ENCODE measurements around the gene C19orf33. TPM values are rescaled to one million over a fixed set of nuclear protein-coding genes. Genes with fewer than 3 reads are reported as not detected.

The C19orf33 gene
- total and polyA plus RNA-seq, 4 experiments from 2014 or later, result not detected

GRCh38 chr19:38310986-38311385, 6.9 kb downstream of the C19orf33 start:
- ChIA-PET POLR2A (ENCODE audit: partially characterized antibody) (no interaction called here), CTCF (ENCODE audit: partially characterized antibody) (no interaction called here)
- Mint-ChIP-seq H3K9me3 (no peaks in the 10 kb centered on the region), H3K36me3 (peaks cover 11 to 25% of the 10 kb centered on the region in 2 donors), H3K27ac (peak overlapping the region in 1 of 7 donors; percentile 70), H3K4me1 (peaks cover 7 to 20% (median 17%) of the 10 kb centered on the region in 4 donors), H3K4me3 (no peak overlapping the region), H3K27me3 (no peaks in the 10 kb centered on the region)
- Histone ChIP-seq H3K4me3 (ENCODE audit: low read length in 2 of 2) (no peak overlapping the region), H3K27me3 (ENCODE audit: insufficient read depth, low read length) (no peaks in the 10 kb centered on the region), H3K27ac (ENCODE audit: low read depth, low read length) (no peak overlapping the region), H3K36me3 (ENCODE audit: insufficient read depth, low read length) (peaks cover 11% of the 10 kb centered on the region), H3K9me3 (ENCODE audit: control insufficient read depth in 1 of 2, low read length in 2 of 2) (no peaks in the 10 kb centered on the region), H3K4me1 (ENCODE audit: insufficient read depth, low read length) (peaks cover 6% of the 10 kb centered on the region)
- intact Hi-C loops (cut with micrococcal nuclease), result no loop called here
- no peak for DNase-seq

GRCh38 chr19:38315657-38316476, 11.8 kb downstream of the C19orf33 start, which contains the start of gene YIF1B:
Gene YIF1B, minus strand, starts transcription at chr19:38315947. Its CDS starts 30 bp downstream, at chr19:38315917.
- Histone ChIP-seq H3K36me3 (ENCODE audit: insufficient read depth, low read length) (no peaks in the 10 kb centered on the region), H3K4me3 (ENCODE audit: low read length in 2 of 2) (peak within 1 kb of the TSS; percentile 83 to 97), H3K27me3 (ENCODE audit: insufficient read depth, low read length) (no peaks in the 10 kb centered on the region), H3K9me3 (ENCODE audit: control insufficient read depth in 1 of 2, low read length in 2 of 2) (no peaks in the 10 kb centered on the region), H3K4me1 (ENCODE audit: insufficient read depth, low read length) (peaks cover 40% of the 10 kb centered on the region), H3K27ac (ENCODE audit: low read depth, low read length) (peak within 1 kb of the TSS; percentile 91)
- CTCF ChIA-PET (ENCODE audit: partially characterized antibody), result no interaction called here
- peaks cover 23 to 64% (median 44%) of the 10 kb centered on the region in 4 donors for H3K4me1 Mint-ChIP-seq
- no peaks in the 10 kb centered on the region for H3K27me3 Mint-ChIP-seq
- H3K4me3 Mint-ChIP-seq, result peak within 1 kb of the TSS; percentile 80 to 98 (median 94)
- H3K27ac Mint-ChIP-seq, result peak within 1 kb of the TSS; percentile 89 to 99 (median 96)
- POLR2A ChIA-PET (ENCODE audit: partially characterized antibody), result no interaction called here
- intact Hi-C loops (cut with micrococcal nuclease), result loop anchor here (1.0 to 5.0 kb wide), 4 partner anchors 19 to 409 kb away; partner anchors contain the start of genes CATSPERG, PSMD8, SIPA1L3 and SPINT2
- peak; percentile 96 to 98 (median 96) for DNase-seq
- H3K9me3 Mint-ChIP-seq, result no peaks in the 10 kb centered on the region
- peaks cover 4% of the 10 kb centered on the region in 2 donors for H3K36me3 Mint-ChIP-seq

GRCh38 chr19:38316477-38317067, 12.5 kb downstream of the C19orf33 start:
- H3K27me3 ChIP-seq (ENCODE audit: insufficient read depth, low read length), result no peaks in the 10 kb centered on the region
- no peaks in the 10 kb centered on the region for H3K36me3 ChIP-seq (ENCODE audit: insufficient read depth, low read length)
- peak overlapping the region; percentile 80 to 98 (median 94) for H3K4me3 Mint-ChIP-seq
- intact Hi-C loops (cut with micrococcal nuclease), result loop anchor here (1.0 to 5.0 kb wide), 3 partner anchors 19 to 409 kb away; partner anchors contain the start of genes CATSPERG, SIPA1L3, SPINT2 and WDR87
- H3K36me3 Mint-ChIP-seq, result peaks cover 0 to 4% of the 10 kb centered on the region in 2 donors
- peak overlapping the region; percentile 91 for H3K27ac ChIP-seq (ENCODE audit: low read depth, low read length)
- peaks cover 30 to 72% (median 50%) of the 10 kb centered on the region in 4 donors for H3K4me1 Mint-ChIP-seq
- ChIA-PET POLR2A (ENCODE audit: partially characterized antibody) (no interaction called here), CTCF (ENCODE audit: partially characterized antibody) (no interaction called here)
- peaks cover 47% of the 10 kb centered on the region for H3K4me1 ChIP-seq (ENCODE audit: insufficient read depth, low read length)
- peak overlapping the region; percentile 75 to 81 for H3K4me3 ChIP-seq (ENCODE audit: low read length in 2 of 2)
- no peaks in the 10 kb centered on the region for H3K27me3 Mint-ChIP-seq
- no peaks in the 10 kb centered on the region for H3K9me3 ChIP-seq (ENCODE audit: control insufficient read depth in 1 of 2, low read length in 2 of 2)
- H3K27ac Mint-ChIP-seq, result peak overlapping the region; percentile 89 to 99 (median 96)
- DNase-seq, result no peak
- no peaks in the 10 kb centered on the region for H3K9me3 Mint-ChIP-seq

GRCh38 chr19:38317104-38317612, 13.1 kb downstream of the C19orf33 start:
- peak; percentile 21 to 51 (median 36) for DNase-seq
- POLR2A ChIA-PET (ENCODE audit: partially characterized antibody), result no interaction called here
- peaks cover 50% of the 10 kb centered on the region for H3K4me1 ChIP-seq (ENCODE audit: insufficient read depth, low read length)

GRCh38 chr19:38318660-38319059, 14.6 kb downstream of the C19orf33 start:
- intact Hi-C loops (cut with micrococcal nuclease), result loop anchor here (5.0 kb wide), 1 partner anchor 411 kb away; the partner anchor contains the start of genes SIPA1L3 and WDR87
- H3K27me3 Mint-ChIP-seq, result no peaks in the 10 kb centered on the region
- no peak for DNase-seq
- H3K36me3 Mint-ChIP-seq, result peaks cover 4 to 6% of the 10 kb centered on the region in 2 donors
- Histone ChIP-seq H3K4me3 (ENCODE audit: low read length in 2 of 2) (no peak overlapping the region), H3K27ac (ENCODE audit: low read depth, low read length) (no peak overlapping the region), H3K4me1 (ENCODE audit: insufficient read depth, low read length) (peaks cover 50% of the 10 kb centered on the region), H3K36me3 (ENCODE audit: insufficient read depth, low read length) (no peaks in the 10 kb centered on the region), H3K9me3 (ENCODE audit: control insufficient read depth in 1 of 2, low read length in 2 of 2) (no peaks in the 10 kb centered on the region), H3K27me3 (ENCODE audit: insufficient read depth, low read length) (no peaks in the 10 kb centered on the region)
- H3K9me3 Mint-ChIP-seq, result no peaks in the 10 kb centered on the region
- peak overlapping the region; percentile 47 to 87 (median 68) for H3K27ac Mint-ChIP-seq
- CTCF ChIA-PET (ENCODE audit: partially characterized antibody), result interaction anchor here (0.8 to 1.3 kb wide), 4 partner anchors 15 to 55 kb away, joined by 3 to 4 read pairs (median 4); partner anchors contain the start of genes CATSPERG and PSMD8
- H3K4me1 Mint-ChIP-seq, result peaks cover 35 to 79% (median 49%) of the 10 kb centered on the region in 4 donors
- POLR2A ChIA-PET (ENCODE audit: partially characterized antibody), result interaction anchor here (0.8 to 1.0 kb wide), 3 partner anchors 8 to 270 kb away, joined by 3 read pairs; no protein-coding TSS in a partner anchor
- H3K4me3 Mint-ChIP-seq, result peak overlapping the region; percentile 55 to 89 (median 85)

More at GRCh38 chr19:38317104-38317612, 13.1 kb downstream of the C19orf33 start:
- Histone ChIP-seq H3K9me3 (ENCODE audit: control insufficient read depth in 1 of 2, low read length in 2 of 2) (no peaks in the 10 kb centered on the region), H3K27ac (ENCODE audit: low read depth, low read length) (peak overlapping the region; percentile 91), H3K36me3 (ENCODE audit: insufficient read depth, low read length) (no peaks in the 10 kb centered on the region), H3K27me3 (ENCODE audit: insufficient read depth, low read length) (no peaks in the 10 kb centered on the region), H3K4me3 (ENCODE audit: low read length in 2 of 2) (peak overlapping the region; percentile 70 to 75)
- peaks cover 35 to 77% (median 54%) of the 10 kb centered on the region in 4 donors for H3K4me1 Mint-ChIP-seq
- peaks cover 0 to 4% of the 10 kb centered on the region in 2 donors for H3K36me3 Mint-ChIP-seq
- no peaks in the 10 kb centered on the region for H3K27me3 Mint-ChIP-seq
- H3K27ac Mint-ChIP-seq, result peak overlapping the region; percentile 89 to 99 (median 96)
- H3K9me3 Mint-ChIP-seq, result no peaks in the 10 kb centered on the region
- CTCF ChIA-PET (ENCODE audit: partially characterized antibody), result no interaction called here
- intact Hi-C loops (cut with micrococcal nuclease), result loop anchor here (5.0 kb wide), 1 partner anchor 410 kb away; the partner anchor contains the start of genes SIPA1L3 and WDR87
- H3K4me3 Mint-ChIP-seq, result peak overlapping the region; percentile 80 to 98 (median 94)

GRCh38 chr19:38319421-38320258, 15.6 kb downstream of the C19orf33 start, which contains the start of gene KCNK6:
Gene KCNK6, plus strand, starts transcription at chr19:38319845. Its CDS starts 106 bp downstream, at chr19:38319951.
- peak in 4 of 5 donors; percentile 22 to 37 (median 30) for DNase-seq
- Histone ChIP-seq H3K4me1 (ENCODE audit: insufficient read depth, low read length) (peaks cover 50% of the 10 kb centered on the region), H3K27ac (ENCODE audit: low read depth, low read length) (peak within 1 kb of the TSS; percentile 62), H3K36me3 (ENCODE audit: insufficient read depth, low read length) (no peaks in the 10 kb centered on the region), H3K9me3 (ENCODE audit: control insufficient read depth in 1 of 2, low read length in 2 of 2) (no peaks in the 10 kb centered on the region), H3K27me3 (ENCODE audit: insufficient read depth, low read length) (no peaks in the 10 kb centered on the region), H3K4me3 (ENCODE audit: low read length in 2 of 2) (peak within 1 kb of the TSS; percentile 2 to 64)
- H3K4me3 Mint-ChIP-seq, result peak within 1 kb of the TSS; percentile 85 to 89 (median 86)
- intact Hi-C loops (cut with micrococcal nuclease), result loop anchor here (5.0 kb wide), 1 partner anchor 412 kb away; the partner anchor contains the start of genes SIPA1L3 and WDR87
- H3K36me3 Mint-ChIP-seq, result peaks cover 4 to 12% of the 10 kb centered on the region in 2 donors
- H3K4me1 Mint-ChIP-seq, result peaks cover 34 to 76% (median 47%) of the 10 kb centered on the region in 4 donors
- ChIA-PET POLR2A (ENCODE audit: partially characterized antibody) (interaction anchor here (1.0 kb wide), 2 partner anchors 54 to 69 kb away, joined by 3 read pairs; no protein-coding TSS in a partner anchor), CTCF (ENCODE audit: partially characterized antibody) (interaction anchor here (1.1 to 1.3 kb wide), 3 partner anchors 14 to 54 kb away, joined by 3 to 4 read pairs (median 3); partner anchors contain the start of genes CATSPERG and PSMD8)
- no peaks in the 10 kb centered on the region for H3K27me3 Mint-ChIP-seq
- H3K9me3 Mint-ChIP-seq, result no peaks in the 10 kb centered on the region
- H3K27ac Mint-ChIP-seq, result peak within 1 kb of the TSS; percentile 74 to 88 (median 85)

Data from CD4-positive, alpha-beta memory T cell (primary cell).